ENCODE data around the gene FANCD2. TPM values are rescaled to one million over a fixed set of nuclear protein-coding genes. Genes with fewer than 3 reads are reported as not detected.

FANCD2 gene
- total RNA-seq, 1 experiment from 2014 or later = 74.9 TPM

- no peak overlapping the region for H2AFZ ChIP-seq (ENCODE audit: low read length)
- H3K27me3 ChIP-seq (ENCODE audit: insufficient read depth, low read length) = no peaks in the 10 kb centered on the region
- no CpG with 5 or more reads among the region's 4 CpGs for WGBS (ENCODE audit: extremely low coverage, insufficient read length, low lambda C conversion rate)
- H3K79me2 ChIP-seq (ENCODE audit: insufficient read depth, low read length) = peaks cover 15% of the 10 kb centered on the region; the same call in 1 of the 2 replicates
- peaks cover 2% of the 10 kb centered on the region; the same call in 1 of the 2 replicates for H3K27me3 Mint-ChIP-seq (ENCODE audit: low read depth)
- H3K27ac Mint-ChIP-seq = no peak overlapping the region
- no peak overlapping the region for H3K27ac ChIP-seq (ENCODE audit: insufficient read length, low read depth, low read length)
- H3K9me3 Mint-ChIP-seq = no peaks in the 10 kb centered on the region
- H3T11ph ChIP-seq (ENCODE audit: low read length) = no peak overlapping the region
- no peaks in the 10 kb centered on the region for H3K4me1 ChIP-seq (ENCODE audit: insufficient read depth, low read length)
- H3K23me2 ChIP-seq (ENCODE audit: insufficient read length, low read depth, low read length, poor library complexity, severe bottlenecking) = peaks cover 6% of the 10 kb centered on the region
- no peak overlapping the region for H4K5ac ChIP-seq (ENCODE audit: insufficient read length, low read depth, low read length)
- H2BK12ac ChIP-seq (ENCODE audit: insufficient read length, low read depth, low read length) = no peak overlapping the region
- H3K4me2 ChIP-seq (ENCODE audit: insufficient read depth, insufficient read length, low read length) = no peak overlapping the region
- no peaks in the 10 kb centered on the region for H3K9me3 ChIP-seq (ENCODE audit: control insufficient read depth, low read depth, low read length)
- no peak overlapping the region for H2AK5ac ChIP-seq (ENCODE audit: insufficient read length, low read length)
- no peaks in the 10 kb centered on the region for H4K20me1 ChIP-seq (ENCODE audit: control insufficient read depth, insufficient read depth, insufficient read length)
- H3K18ac ChIP-seq (ENCODE audit: insufficient read length, low read depth, low read length) = no peak overlapping the region
- H2BK120ac ChIP-seq (ENCODE audit: low read depth, low read length, poor library complexity, severe bottlenecking) = no peak overlapping the region
- H3K23ac ChIP-seq (ENCODE audit: insufficient read length, low read depth, low read length) = no peak overlapping the region
- peaks cover 4 to 23% (median 12%) of the 10 kb centered on the region in 3 experiments; a peak in 5 of 7 replicates for H3K36me3 Mint-ChIP-seq (ENCODE audit: insufficient read depth in 1 of 3, low read depth in 3 of 3)
- no peak overlapping the region for H4K91ac ChIP-seq (ENCODE audit: insufficient read length, low read depth, low read length)
- no peak overlapping the region for H2BK15ac ChIP-seq (ENCODE audit: low read depth, low read length)
- no peak overlapping the region for H3K56ac ChIP-seq (ENCODE audit: insufficient read length, low read depth, low read length)
- no peak overlapping the region for H2BK20ac ChIP-seq (ENCODE audit: low read depth, low read length, poor library complexity, severe bottlenecking)
- no peak overlapping the region for H2BK5ac ChIP-seq (ENCODE audit: insufficient read length, low read length)
- H4K8ac ChIP-seq (replicated peaks; ENCODE audit: insufficient read length, low read depth, low read length) = no peak overlapping the region
- H3K4me3 Mint-ChIP-seq = peak overlapping the region; percentile 98 to 100
- H3K4ac ChIP-seq (ENCODE audit: low read depth, low read length) = no peak overlapping the region
- no peak overlapping the region for H3K9ac ChIP-seq (ENCODE audit: extremely low read depth, insufficient read length, low read length)
- no peak overlapping the region for H3K14ac ChIP-seq (ENCODE audit: insufficient read depth, low read length)
- DNase-seq = no peak
- peaks cover 9 to 10% of the 10 kb centered on the region in 2 experiments for H3K4me1 Mint-ChIP-seq
- H3K79me1 ChIP-seq (ENCODE audit: insufficient read depth, low read depth, low read length, poor library complexity, severe bottlenecking) = peaks cover 4% of the 10 kb centered on the region
- TF ChIP-seq, protein P1, sequence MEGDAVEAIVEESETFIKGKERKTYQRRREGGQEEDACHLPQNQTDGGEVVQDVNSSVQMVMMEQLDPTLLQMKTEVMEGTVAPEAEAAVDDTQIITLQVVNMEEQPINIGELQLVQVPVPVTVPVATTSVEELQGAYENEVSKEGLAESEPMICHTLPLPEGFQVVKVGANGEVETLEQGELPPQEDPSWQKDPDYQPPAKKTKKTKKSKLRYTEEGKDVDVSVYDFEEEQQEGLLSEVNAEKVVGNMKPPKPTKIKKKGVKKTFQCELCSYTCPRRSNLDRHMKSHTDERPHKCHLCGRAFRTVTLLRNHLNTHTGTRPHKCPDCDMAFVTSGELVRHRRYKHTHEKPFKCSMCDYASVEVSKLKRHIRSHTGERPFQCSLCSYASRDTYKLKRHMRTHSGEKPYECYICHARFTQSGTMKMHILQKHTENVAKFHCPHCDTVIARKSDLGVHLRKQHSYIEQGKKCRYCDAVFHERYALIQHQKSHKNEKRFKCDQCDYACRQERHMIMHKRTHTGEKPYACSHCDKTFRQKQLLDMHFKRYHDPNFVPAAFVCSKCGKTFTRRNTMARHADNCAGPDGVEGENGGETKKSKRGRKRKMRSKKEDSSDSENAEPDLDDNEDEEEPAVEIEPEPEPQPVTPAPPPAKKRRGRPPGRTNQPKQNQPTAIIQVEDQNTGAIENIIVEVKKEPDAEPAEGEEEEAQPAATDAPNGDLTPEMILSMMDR (conservative IDR thresholded peaks at IDR 0.05) = no peak
These were observed 90.7 kb downstream of the FANCD2 start for GRCh38 chr3:10116928-10117327.

Measured in H9 (cell line).